Parathyroid adenoma (tissue), 2 donors: Measurements from ENCODE around the gene CFAP97D2.
"Not testable (repeated sequence)": the region's sequence is repeated elsewhere in the genome, so short reads cannot be mapped to it uniquely, and the experiment has no call there.

Source experiments
- H2AFZ ChIP-seq: fragments of 300-600 bp; sonication (generic); one replicate; pipeline ENCODE4 v1.7.0; 2017; ENCODE audit warnings: antibody characterized with exemption, mild to moderate bottlenecking
- H3K27ac ChIP-seq: fragments of 300-600 bp; sonication (generic); one replicate; pipeline ENCODE4 v1.7.0; 2017
- H3K27me3 ChIP-seq: fragments of 300-600 bp; sonication (generic); one replicate; pipeline ENCODE4 v1.7.0; 2017; ENCODE audit warnings: low read length; ENCODE audit not compliant: control insufficient read depth, insufficient read depth
- H3K36me3 ChIP-seq: fragments of 300-600 bp; sonication (generic); one replicate; pipeline ENCODE4 v1.7.0; 2017; ENCODE audit warnings: low read length; ENCODE audit not compliant: control insufficient read depth, insufficient read depth
- H3K4me1 ChIP-seq: fragments of 300-600 bp; sonication (generic); one replicate; pipeline ENCODE4 v1.7.0; 2017; ENCODE audit warnings: control low read depth
- H3K4me2 ChIP-seq: fragments of 300-600 bp; sonication (generic); one replicate; pipeline ENCODE4 v1.7.0; 2017; ENCODE audit warnings: low read length
- H3K4me3 ChIP-seq: fragments of 300-600 bp; sonication (generic); one replicate; pipeline ENCODE4 v1.7.0; 2017; ENCODE audit warnings: low read depth, low read length
- H3K79me2 ChIP-seq: fragments of 300-600 bp; sonication (generic); one replicate; pipeline ENCODE4 v1.7.0; 2017; ENCODE audit warnings: control low read depth
- H3K9ac ChIP-seq: fragments of 300-600 bp; sonication (generic); one replicate; pipeline ENCODE4 v1.7.0; 2017; ENCODE audit warnings: mild to moderate bottlenecking
- H3K9me3 ChIP-seq: fragments of 300-600 bp; sonication (generic); one replicate; pipeline ENCODE4 v1.7.0; 2017; ENCODE audit warnings: low read length; ENCODE audit not compliant: control insufficient read depth
- TF ChIP-seq, protein P1 (sequence below): fragments of 300-600 bp; sonication (generic); IDR thresholded peaks from one replicate; pipeline ENCODE4 v1.7.0; 2017; ENCODE audit warnings: antibody characterized with exemption, mild to moderate bottlenecking
- donor health status: primary hyperparathyroidism.

The CFAP97D2 gene

DNA sequence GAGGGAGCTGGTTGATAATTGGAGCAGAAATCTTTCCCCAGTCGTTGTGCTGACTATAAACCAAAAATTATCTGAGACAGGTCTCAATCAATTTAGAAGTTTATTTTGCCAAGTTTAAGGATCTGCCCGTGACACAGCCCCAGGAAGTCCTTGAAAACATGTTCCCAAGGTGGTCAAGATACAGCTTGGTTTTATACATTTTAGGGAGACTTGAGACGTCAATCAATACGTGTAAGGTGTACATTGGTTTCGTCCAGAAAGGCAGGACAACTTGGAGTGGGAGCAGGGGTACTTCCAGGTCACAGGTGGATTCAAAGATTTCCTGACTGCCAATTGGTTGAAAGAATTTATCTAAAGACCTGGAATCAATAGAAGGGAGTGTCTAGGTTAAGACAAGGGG is 17.6 kb downstream of the CFAP97D2 start:
- no peak overlapping the region for H3K27ac ChIP-seq
- no peak overlapping the region for H2AFZ ChIP-seq
- H3K4me1 ChIP-seq: no peaks in the 10 kb centered on the region
- TF ChIP-seq, protein P1, sequence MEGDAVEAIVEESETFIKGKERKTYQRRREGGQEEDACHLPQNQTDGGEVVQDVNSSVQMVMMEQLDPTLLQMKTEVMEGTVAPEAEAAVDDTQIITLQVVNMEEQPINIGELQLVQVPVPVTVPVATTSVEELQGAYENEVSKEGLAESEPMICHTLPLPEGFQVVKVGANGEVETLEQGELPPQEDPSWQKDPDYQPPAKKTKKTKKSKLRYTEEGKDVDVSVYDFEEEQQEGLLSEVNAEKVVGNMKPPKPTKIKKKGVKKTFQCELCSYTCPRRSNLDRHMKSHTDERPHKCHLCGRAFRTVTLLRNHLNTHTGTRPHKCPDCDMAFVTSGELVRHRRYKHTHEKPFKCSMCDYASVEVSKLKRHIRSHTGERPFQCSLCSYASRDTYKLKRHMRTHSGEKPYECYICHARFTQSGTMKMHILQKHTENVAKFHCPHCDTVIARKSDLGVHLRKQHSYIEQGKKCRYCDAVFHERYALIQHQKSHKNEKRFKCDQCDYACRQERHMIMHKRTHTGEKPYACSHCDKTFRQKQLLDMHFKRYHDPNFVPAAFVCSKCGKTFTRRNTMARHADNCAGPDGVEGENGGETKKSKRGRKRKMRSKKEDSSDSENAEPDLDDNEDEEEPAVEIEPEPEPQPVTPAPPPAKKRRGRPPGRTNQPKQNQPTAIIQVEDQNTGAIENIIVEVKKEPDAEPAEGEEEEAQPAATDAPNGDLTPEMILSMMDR: no peak
- no peaks in the 10 kb centered on the region for H3K36me3 ChIP-seq
- H3K9ac ChIP-seq: no peak overlapping the region
- no peaks in the 10 kb centered on the region for H3K9me3 ChIP-seq
- no peaks in the 10 kb centered on the region for H3K27me3 ChIP-seq
- H3K4me3 ChIP-seq: no peak overlapping the region
- no peak overlapping the region for H3K4me2 ChIP-seq
- H3K79me2 ChIP-seq: no peaks in the 10 kb centered on the region

DNA sequence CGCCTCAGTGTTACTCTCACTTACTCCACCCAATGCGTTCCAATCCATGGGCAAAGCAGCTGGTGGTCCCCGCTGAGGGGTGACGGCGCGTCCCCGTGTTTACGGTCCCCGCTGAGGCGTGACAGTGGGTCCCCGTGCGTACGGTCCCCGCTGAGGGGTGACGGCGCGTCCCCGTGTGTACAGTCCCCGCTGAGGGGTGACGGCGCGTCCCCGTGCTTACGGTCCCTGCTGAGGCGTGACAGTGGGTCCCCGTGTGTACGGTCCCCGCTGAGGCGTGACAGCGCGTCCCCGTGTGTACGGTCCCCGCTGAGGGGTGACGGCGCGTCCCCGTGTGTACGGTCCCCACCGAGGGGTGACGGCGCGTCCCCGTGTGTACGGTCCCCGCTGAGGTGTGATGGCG is 19.5 kb downstream of the CFAP97D2 start:
- H3K4me1 ChIP-seq: no peaks in the 10 kb centered on the region
- H2AFZ ChIP-seq: no peak overlapping the region
- H3K36me3 ChIP-seq: no peaks in the 10 kb centered on the region
- H3K4me3 ChIP-seq: no peak overlapping the region
- H3K79me2 ChIP-seq: no peaks in the 10 kb centered on the region
- TF ChIP-seq, protein P1: no peak
- H3K27me3 ChIP-seq: no peaks in the 10 kb centered on the region
- no peak overlapping the region for H3K27ac ChIP-seq
- no peak overlapping the region for H3K4me2 ChIP-seq
- H3K9me3 ChIP-seq: no peaks in the 10 kb centered on the region
- no peak overlapping the region for H3K9ac ChIP-seq

DNA sequence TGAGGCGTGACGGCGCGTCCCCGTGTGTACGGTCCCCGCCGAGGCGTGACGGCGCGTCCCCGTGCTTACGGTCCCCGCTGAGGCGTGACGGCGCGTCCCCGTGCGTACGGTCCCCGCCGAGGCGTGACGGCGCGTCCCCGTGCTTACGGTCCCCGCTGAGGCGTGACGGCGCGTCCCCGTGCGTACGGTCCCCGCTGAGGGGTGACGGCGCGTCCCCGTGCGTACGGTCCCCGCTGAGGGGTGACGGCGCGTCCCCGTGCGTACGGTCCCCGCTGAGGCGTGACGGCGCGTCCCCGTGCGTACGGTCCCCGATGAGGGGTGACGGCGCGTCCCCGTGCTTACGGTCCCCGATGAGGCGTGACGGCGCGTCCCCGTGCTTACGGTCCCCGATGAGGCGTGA is 20.5 kb downstream of the CFAP97D2 start:
- H3K4me3 ChIP-seq, H2AFZ ChIP-seq, H3K4me2 ChIP-seq, H3K9me3 ChIP-seq, H3K27ac ChIP-seq, H3K27me3 ChIP-seq, H3K79me2 ChIP-seq, H3K9ac ChIP-seq, H3K4me1 ChIP-seq, H3K36me3 ChIP-seq: not testable (repeated sequence)

DNA sequence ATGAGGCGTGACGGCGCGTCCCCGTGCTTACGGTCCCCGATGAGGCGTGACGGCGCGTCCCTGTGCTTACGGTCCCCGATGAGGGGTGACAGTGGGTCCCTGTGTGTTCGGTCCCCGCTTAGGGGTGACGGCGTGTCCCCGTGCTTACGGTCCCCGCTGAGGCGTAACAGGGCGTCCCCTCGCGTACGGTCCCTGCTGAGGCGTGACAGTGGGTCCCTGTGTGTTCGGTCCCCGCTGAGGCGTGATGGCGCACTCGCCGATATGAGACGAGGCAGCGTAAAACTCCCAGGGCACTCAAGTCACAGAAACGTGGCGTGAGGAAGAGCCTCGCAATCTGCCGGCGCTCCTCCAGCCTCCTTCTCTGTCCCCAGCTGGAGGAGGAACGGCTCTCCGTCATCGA is 20.9 kb downstream of the CFAP97D2 start:
- TF ChIP-seq, protein P1: no peak
- H3K4me2 ChIP-seq: no peak overlapping the region
- H3K9me3 ChIP-seq: no peaks in the 10 kb centered on the region
- no peak overlapping the region for H3K27ac ChIP-seq
- H3K27me3 ChIP-seq: no peaks in the 10 kb centered on the region
- H3K4me1 ChIP-seq: no peaks in the 10 kb centered on the region
- no peak overlapping the region for H3K4me3 ChIP-seq
- no peaks in the 10 kb centered on the region for H3K36me3 ChIP-seq
- H3K9ac ChIP-seq: no peak overlapping the region
- H3K79me2 ChIP-seq: no peaks in the 10 kb centered on the region
- peak overlapping the region; percentile 72 for H2AFZ ChIP-seq

DNA sequence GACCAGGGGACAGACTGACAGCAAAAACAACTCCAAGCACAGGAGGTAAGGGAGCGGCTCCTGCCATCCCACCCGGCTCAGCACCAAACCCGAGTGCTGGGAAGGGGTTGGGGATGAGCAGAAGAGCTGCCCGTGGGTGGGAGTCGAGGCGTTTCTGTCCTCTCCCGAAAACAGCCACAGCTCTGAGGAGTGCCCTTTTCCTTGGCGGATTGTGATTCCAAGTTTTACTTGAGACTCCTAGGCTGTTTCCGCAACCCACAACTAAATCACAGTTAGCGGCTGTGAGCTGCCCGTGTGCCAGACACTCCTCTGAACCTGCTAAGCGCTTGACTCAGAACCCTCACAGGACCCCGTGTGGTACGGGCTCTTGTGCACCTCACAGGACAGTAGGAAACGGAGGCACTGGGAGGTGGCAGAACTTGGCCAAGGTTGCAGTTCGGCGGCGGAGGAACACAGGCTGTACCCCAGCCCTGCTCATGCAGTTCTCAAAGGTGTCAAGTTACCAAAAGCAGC is 21.4 kb downstream of the CFAP97D2 start:
- TF ChIP-seq, protein P1: no peak
- H3K9me3 ChIP-seq: no peaks in the 10 kb centered on the region
- no peak overlapping the region for H3K9ac ChIP-seq
- H3K27ac ChIP-seq: no peak overlapping the region
- H3K79me2 ChIP-seq: no peaks in the 10 kb centered on the region
- no peak overlapping the region for H3K4me3 ChIP-seq
- H3K4me2 ChIP-seq: no peak overlapping the region
- no peaks in the 10 kb centered on the region for H3K27me3 ChIP-seq
- H3K36me3 ChIP-seq: no peaks in the 10 kb centered on the region
- no peaks in the 10 kb centered on the region for H3K4me1 ChIP-seq
- H2AFZ ChIP-seq: peak overlapping the region; percentile 72
